SK-N-SH treated with all-trans-retinoic acid at 6 μM for 48 hours (cell line): ENCODE measurements around the gene SECISBP2.

Experiments used
- ARNTL ChIP-seq: fragments of 450-650 bp; formaldehyde crosslinking; IDR thresholded peaks from 2 replicates; pipeline ENCODE4 v1.5.0; 2020; ENCODE audit warnings: low read depth, mild to moderate bottlenecking, moderate library complexity, borderline replicate concordance
- BACH2 ChIP-seq: fragments of 250-450 bp; sonication (Bioruptor Pico); IDR thresholded peaks from 2 replicates; pipeline ENCODE4 v1.9.0; 2021; ENCODE audit warnings: mild to moderate bottlenecking, borderline replicate concordance
- ESRRG ChIP-seq: fragments of 250-450 bp; sonication (Bioruptor Pico); IDR thresholded peaks from 2 replicates; pipeline ENCODE4 v1.6.1; 2021; ENCODE audit warnings: mild to moderate bottlenecking
- GLIS3 ChIP-seq: fragments of 250-450 bp; sonication (Bioruptor Pico); IDR thresholded peaks from 2 replicates; pipeline ENCODE4 v1.5.0; 2020; ENCODE audit warnings: mild to moderate bottlenecking, moderate library complexity
- SNAI2 ChIP-seq: fragments of 250-450 bp; sonication (Bioruptor Pico); IDR thresholded peaks from 2 replicates; pipeline ENCODE4 v1.5.0; 2020; ENCODE audit warnings: mild to moderate bottlenecking, moderate library complexity
- ZFP30 ChIP-seq: fragments of 450-650 bp; formaldehyde crosslinking; IDR thresholded peaks from 2 replicates; pipeline ENCODE4 v1.5.0; 2022; ENCODE audit warnings: mild to moderate bottlenecking, moderate library complexity
- ZNF565 ChIP-seq: fragments of 450-650 bp; formaldehyde crosslinking; conservative IDR thresholded peaks from 2 replicates; pipeline ENCODE4 v1.5.0; 2020; ENCODE audit warnings: low read depth, mild to moderate bottlenecking, moderate library complexity

DNA sequence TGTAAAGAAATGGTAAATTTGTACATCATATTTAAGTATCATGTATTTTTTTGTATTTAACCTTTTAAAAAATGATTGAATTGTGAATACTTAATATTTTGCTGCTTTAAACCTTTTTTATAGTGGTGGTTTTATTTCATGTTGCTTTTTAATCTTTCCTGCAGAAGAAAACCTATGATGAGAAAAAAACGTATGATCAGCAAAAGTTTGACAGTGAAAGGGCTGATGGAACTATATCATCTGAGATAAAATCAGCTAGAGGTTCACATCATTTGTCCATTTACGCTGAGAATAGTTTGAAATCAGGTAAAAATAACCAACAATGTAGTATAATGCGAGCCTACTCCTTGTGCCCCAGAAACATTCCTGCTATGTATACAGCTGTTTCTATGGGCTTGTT lies 7.4 kb downstream of the SECISBP2 start:
- no peak for TF ChIP-seq SNAI2 (CRISPR knock-in tag)
- TF ChIP-seq BACH2 (CRISPR knock-in tag) = no peak
- TF ChIP-seq ZNF565 (CRISPR knock-in tag) = no peak
- TF ChIP-seq ESRRG (CRISPR knock-in tag) = no peak
- no peak for TF ChIP-seq GLIS3
- TF ChIP-seq ZFP30 = no peak
- no peak for TF ChIP-seq ARNTL (CRISPR knock-in tag)
